ENCODE results near the gene RAD51B. TPM values are rescaled to one million over a fixed set of nuclear protein-coding genes. Genes with fewer than 3 reads are reported as not detected.

Gene RAD51B
- total and polyA plus RNA-seq, 3 donors from 2014 or later = 5.5 to 22.5 (median 19.1) TPM

DNA sequence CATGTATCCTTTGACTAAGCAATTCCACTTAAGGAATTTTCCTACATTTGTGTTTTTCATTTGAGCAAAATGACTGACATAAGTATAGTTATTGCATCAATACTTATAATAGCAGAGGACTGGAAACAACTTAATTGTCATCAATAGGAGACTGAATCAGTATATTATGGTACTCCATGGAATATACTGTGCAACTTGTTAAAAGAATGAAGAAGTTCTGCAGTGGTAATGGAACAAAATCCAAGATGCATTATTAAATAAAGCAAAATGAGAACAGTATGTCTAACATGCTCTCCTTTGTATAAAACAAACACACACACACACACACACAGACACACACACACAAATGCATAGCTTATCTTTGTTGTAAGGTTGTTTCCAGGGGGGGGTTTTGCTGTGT lies 303.1 kb downstream of the RAD51B start:
- no peaks in the 10 kb centered on the region for H3K9me3 ChIP-seq
- TF ChIP-seq, protein P1, sequence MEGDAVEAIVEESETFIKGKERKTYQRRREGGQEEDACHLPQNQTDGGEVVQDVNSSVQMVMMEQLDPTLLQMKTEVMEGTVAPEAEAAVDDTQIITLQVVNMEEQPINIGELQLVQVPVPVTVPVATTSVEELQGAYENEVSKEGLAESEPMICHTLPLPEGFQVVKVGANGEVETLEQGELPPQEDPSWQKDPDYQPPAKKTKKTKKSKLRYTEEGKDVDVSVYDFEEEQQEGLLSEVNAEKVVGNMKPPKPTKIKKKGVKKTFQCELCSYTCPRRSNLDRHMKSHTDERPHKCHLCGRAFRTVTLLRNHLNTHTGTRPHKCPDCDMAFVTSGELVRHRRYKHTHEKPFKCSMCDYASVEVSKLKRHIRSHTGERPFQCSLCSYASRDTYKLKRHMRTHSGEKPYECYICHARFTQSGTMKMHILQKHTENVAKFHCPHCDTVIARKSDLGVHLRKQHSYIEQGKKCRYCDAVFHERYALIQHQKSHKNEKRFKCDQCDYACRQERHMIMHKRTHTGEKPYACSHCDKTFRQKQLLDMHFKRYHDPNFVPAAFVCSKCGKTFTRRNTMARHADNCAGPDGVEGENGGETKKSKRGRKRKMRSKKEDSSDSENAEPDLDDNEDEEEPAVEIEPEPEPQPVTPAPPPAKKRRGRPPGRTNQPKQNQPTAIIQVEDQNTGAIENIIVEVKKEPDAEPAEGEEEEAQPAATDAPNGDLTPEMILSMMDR (IDR thresholded peaks at IDR 0.05) = no peak
- no peak for TF ChIP-seq POLR2A (IDR thresholded peaks at IDR 0.05)
- no peak for DNase-seq
- H3K36me3 ChIP-seq (ENCODE audit: low read depth, missing control alignments) = no peaks in the 10 kb centered on the region
- H3K27ac ChIP-seq = no peak overlapping the region
- no peak overlapping the region for H3K4me3 ChIP-seq
- intact Hi-C loops (cut with DNase I; ENCODE audit: low total_unique reads) = no loop called here
- H3K4me1 ChIP-seq = no peaks in the 10 kb centered on the region
- no peaks in the 10 kb centered on the region for H3K27me3 ChIP-seq

DNA sequence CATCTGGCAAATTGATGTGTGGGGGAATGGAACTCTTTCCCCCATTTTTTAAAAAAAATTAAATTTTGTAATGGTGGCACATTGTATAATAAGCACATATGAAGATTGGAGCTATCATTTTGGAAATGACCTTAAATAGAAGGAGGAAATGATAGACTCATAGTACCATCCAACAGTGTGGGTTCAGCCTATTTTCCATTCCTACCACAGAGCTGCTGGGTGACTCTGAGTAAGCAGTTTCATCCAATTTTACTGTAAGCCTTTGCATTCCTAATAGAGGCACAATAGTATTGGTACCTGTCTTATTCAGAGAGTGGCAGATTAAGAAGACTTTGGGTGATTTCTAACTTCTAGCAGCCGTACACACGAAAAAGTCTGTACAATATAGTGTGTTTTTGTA lies 304.5 kb downstream of the RAD51B start:
- no peaks in the 10 kb centered on the region for H3K9me3 ChIP-seq
- no peak for DNase-seq
- intact Hi-C loops (cut with DNase I; ENCODE audit: low total_unique reads) = no loop called here
- H3K4me1 ChIP-seq = no peaks in the 10 kb centered on the region
- no peaks in the 10 kb centered on the region for H3K27me3 ChIP-seq
- H3K27ac ChIP-seq = no peak overlapping the region
- no peak overlapping the region for H3K4me3 ChIP-seq
- WGBS, 2 donors = 94 to 98% methylated on average over 2 of the region's 2 CpGs
- H3K36me3 ChIP-seq (ENCODE audit: low read depth, missing control alignments) = no peaks in the 10 kb centered on the region
- TF ChIP-seq, protein P1 (IDR thresholded peaks at IDR 0.05) = no peak

GRCh38 chr14:68124979-68125731 lies 305.6 kb downstream of the RAD51B start:
- no peaks in the 10 kb centered on the region for H3K4me1 ChIP-seq
- 61 to 69% methylated on average over 3 of the region's 3 CpGs for WGBS, 2 donors
- DNase-seq = no peak
- no peak for TF ChIP-seq POLR2A (IDR thresholded peaks at IDR 0.05)
- TF ChIP-seq, protein P1 (IDR thresholded peaks at IDR 0.05) = no peak
- intact Hi-C loops (cut with DNase I; ENCODE audit: low total_unique reads) = no loop called here
- H3K27ac ChIP-seq = no peak overlapping the region
- no peaks in the 10 kb centered on the region for H3K27me3 ChIP-seq
- no peaks in the 10 kb centered on the region for H3K36me3 ChIP-seq (ENCODE audit: low read depth, missing control alignments)
- H3K4me3 ChIP-seq = no peak overlapping the region
- H3K9me3 ChIP-seq = no peaks in the 10 kb centered on the region

DNA sequence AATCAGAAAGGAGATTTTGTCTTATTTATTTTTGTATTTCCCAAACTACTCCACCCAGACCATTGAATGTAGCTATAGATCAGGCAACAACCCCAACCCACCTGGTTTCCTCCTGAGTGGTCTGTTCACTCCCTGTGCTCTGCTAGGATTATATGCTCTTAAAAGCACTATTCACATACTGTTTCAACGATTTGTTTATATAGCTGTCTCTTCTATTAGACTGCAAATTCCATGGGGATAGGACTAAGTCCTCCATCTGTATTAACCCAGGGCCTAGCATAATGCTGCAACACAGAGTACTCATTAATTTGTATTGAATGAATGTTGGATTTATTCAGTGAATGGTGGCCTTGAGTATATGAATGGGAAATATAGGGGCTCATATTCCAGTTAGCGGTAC lies 307.6 kb downstream of the RAD51B start:
- no peaks in the 10 kb centered on the region for H3K36me3 ChIP-seq (ENCODE audit: low read depth, missing control alignments)
- H3K27ac ChIP-seq = no peak overlapping the region
- no peak overlapping the region for H3K4me3 ChIP-seq
- no peak for DNase-seq
- H3K9me3 ChIP-seq = no peaks in the 10 kb centered on the region
- H3K27me3 ChIP-seq = no peaks in the 10 kb centered on the region
- intact Hi-C loops (cut with DNase I; ENCODE audit: low total_unique reads) = no loop called here
- 69 to 71% methylated on average over 2 of the region's 2 CpGs for WGBS, 2 donors
- H3K4me1 ChIP-seq = no peaks in the 10 kb centered on the region
- TF ChIP-seq POLR2A (IDR thresholded peaks at IDR 0.05) = no peak
- TF ChIP-seq, protein P1 (IDR thresholded peaks at IDR 0.05) = no peak

GRCh38 chr14:68131907-68132306 lies 312.3 kb downstream of the RAD51B start:
- Histone ChIP-seq H3K4me1 (no peaks in the 10 kb centered on the region), H3K27ac (peak overlapping the region in 1 of 2 donors; percentile 27), H3K36me3 (ENCODE audit: low read depth, missing control alignments) (no peaks in the 10 kb centered on the region), H3K9me3 (no peaks in the 10 kb centered on the region), H3K27me3 (no peaks in the 10 kb centered on the region), H3K4me3 (no peak overlapping the region)
- DNase-seq = no peak
- intact Hi-C loops (cut with DNase I; ENCODE audit: low total_unique reads) = no loop called here
- TF ChIP-seq, protein P1 (IDR thresholded peaks at IDR 0.05) = no peak
- TF ChIP-seq POLR2A (IDR thresholded peaks at IDR 0.05) = no peak
